GM12801 (cell line): Measurements from ENCODE around the gene LMX1A.

Experiments
- CTCF ChIP-seq: IDR thresholded peaks from one replicate; pipeline ENCODE4 v1.5.1; 2011; ENCODE audit warnings: control low read depth; ENCODE audit not compliant: insufficient read length; ENCODE audit errors: extremely low read depth

The LMX1A gene

GRCh38 chr1:165215676-165216075 lies 140.8 kb downstream of the LMX1A start:
- TF ChIP-seq CTCF, result no peak

- TF ChIP-seq CTCF, result no peak
Observed at GRCh38 chr1:165212229-165212628, 144.3 kb downstream of the LMX1A start.

GRCh38 chr1:165207853-165208515 lies 148.5 kb downstream of the LMX1A start:
- TF ChIP-seq CTCF, result no peak

GRCh38 chr1:165205145-165205544 lies 151.4 kb downstream of the LMX1A start:
- TF ChIP-seq CTCF, result no peak

GRCh38 chr1:165204548-165204947 lies 152.0 kb downstream of the LMX1A start:
- no peak for TF ChIP-seq CTCF

GRCh38 chr1:165191087-165191486 lies 165.4 kb downstream of the LMX1A start:
- TF ChIP-seq CTCF, result no peak

GRCh38 chr1:165189913-165190312 lies 166.6 kb downstream of the LMX1A start:
- TF ChIP-seq CTCF, result no peak
